Activated CD4-positive, alpha-beta T cell treated with anti-CD3 and anti-CD28 coated beads, Interleukin-10, Interleukin-2, amounts not matched to agents 100 ng/mL and 50 ng/mL, durations not matched to agents 16 hours and 8 hours (primary cell): ENCODE measurements around the gene APBB2.
"Not testable (repeated sequence)": the region's sequence is repeated elsewhere in the genome, so short reads cannot be mapped to it uniquely, and the experiment has no call there.

Experiments
- DNase-seq: peaks from one replicate; pipeline ENCODE4 v3.0.0-alpha.2; 2020

The APBB2 gene

GRCh38 chr4:40924793-40925117, 289.6 kb downstream of the APBB2 start:
- no peak for DNase-seq

GRCh38 chr4:40924096-40924792, 290.1 kb downstream of the APBB2 start:
- DNase-seq, result peak; percentile 77

GRCh38 chr4:40923316-40924095, 290.8 kb downstream of the APBB2 start:
- DNase-seq, result no peak

- not testable (repeated sequence) for DNase-seq
Observed at GRCh38 chr4:40919976-40920375, 294.4 kb downstream of the APBB2 start.

GRCh38 chr4:40918330-40918729, 296.0 kb downstream of the APBB2 start:
- DNase-seq, result no peak

GRCh38 chr4:40916880-40917279, 297.5 kb downstream of the APBB2 start:
- DNase-seq, result peak; percentile 67

- no peak for DNase-seq
Observed at GRCh38 chr4:40916218-40916555, 298.2 kb downstream of the APBB2 start.

- DNase-seq, result peak; percentile 58
Observed at GRCh38 chr4:40915318-40916217, 298.8 kb downstream of the APBB2 start.

GRCh38 chr4:40912460-40913184, 301.7 kb downstream of the APBB2 start:
- DNase-seq, result no peak

GRCh38 chr4:40910706-40911105, 303.6 kb downstream of the APBB2 start:
- DNase-seq, result no peak

GRCh38 chr4:40909363-40909876, 304.9 kb downstream of the APBB2 start:
- DNase-seq, result peak; percentile 77

- peak; percentile 88 for DNase-seq
Observed at GRCh38 chr4:40908702-40909362, 305.5 kb downstream of the APBB2 start.

- no peak for DNase-seq
Observed at GRCh38 chr4:40908297-40908696, 306.0 kb downstream of the APBB2 start.

GRCh38 chr4:40905414-40905813, 308.9 kb downstream of the APBB2 start:
- DNase-seq, result no peak

- not testable (repeated sequence) for DNase-seq
Observed at GRCh38 chr4:40900531-40900930, 313.8 kb downstream of the APBB2 start.

GRCh38 chr4:40897557-40898203, 316.7 kb downstream of the APBB2 start:
- peak; percentile 68 for DNase-seq

- DNase-seq, result no peak
Observed at GRCh38 chr4:40890764-40891163, 323.6 kb downstream of the APBB2 start.

GRCh38 chr4:40890199-40890598, 324.1 kb downstream of the APBB2 start:
- no peak for DNase-seq

- DNase-seq, result no peak
Observed at GRCh38 chr4:40888933-40889332, 325.4 kb downstream of the APBB2 start.

- DNase-seq, result peak; percentile 37
Observed at GRCh38 chr4:40887764-40888131, 326.6 kb downstream of the APBB2 start.

- no peak for DNase-seq
Observed at GRCh38 chr4:40886931-40887763, 327.2 kb downstream of the APBB2 start.
